ENCODE measurements around the gene GLYR1. TPM values are rescaled to one million over a fixed set of nuclear protein-coding genes. Genes with fewer than 3 reads are reported as not detected.

The GLYR1 gene
- total RNA-seq, 1 experiment from 2014 or later: 111 TPM

DNA sequence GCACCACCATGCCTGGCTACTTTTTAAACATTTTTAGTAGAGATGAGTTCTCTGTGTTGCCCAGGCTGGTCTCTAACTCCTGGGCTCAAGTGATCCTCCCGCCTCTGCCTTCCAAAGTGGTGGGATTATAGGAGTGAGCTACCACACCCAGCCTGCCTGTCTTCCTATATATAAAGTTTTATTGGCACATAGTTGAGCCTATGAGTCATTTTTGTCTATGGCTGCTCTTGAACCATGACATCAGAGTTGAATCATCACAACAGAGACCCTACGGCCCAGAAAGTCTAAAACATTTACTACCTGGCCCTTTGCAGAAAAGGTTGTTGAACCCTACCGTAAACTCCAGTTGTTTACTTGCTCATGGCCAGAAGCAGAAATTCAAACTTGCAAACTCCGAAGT is 66.9 kb downstream of the GLYR1 start:
- no peak overlapping the region for H3K27ac ChIP-seq (ENCODE audit: low read length)
- 0 out of 2 replicates have a peak, but pooled peaks cover 3% of the 10 kb centered on the region for H3K4me1 ChIP-seq (ENCODE audit: control insufficient read depth, insufficient read depth, low read length)
- POLR2A ChIA-PET: no interaction called here
- CTCF ChIA-PET: no interaction called here
- intact Hi-C loops (cut with micrococcal nuclease; ENCODE audit: unreplicated experiment) (no loop called here), in situ Hi-C loops (cut with HindIII; ENCODE audit: low pct_unique_long_range_greater_than_20kb, low sequenced_read_pairs) (no loop called here)
- H3K4me3 ChIP-seq (ENCODE audit: low read depth in 2 of 2, low read length in 2 of 2): no peak overlapping the region
- H3K9me3 ChIP-seq (ENCODE audit: control insufficient read depth, insufficient read depth, low read depth, low read length): no peaks in the 10 kb centered on the region
- ATAC-seq (no peak), DNase-seq (ENCODE audit: low read depth, low spot score) (no peak)
- H3K27me3 ChIP-seq (ENCODE audit: control insufficient read depth, insufficient read depth, low read length): no peaks in the 10 kb centered on the region
- no peaks in the 10 kb centered on the region for H3K36me3 ChIP-seq (ENCODE audit: control insufficient read depth, insufficient read depth, low read length)
- TF ChIP-seq, protein P1, sequence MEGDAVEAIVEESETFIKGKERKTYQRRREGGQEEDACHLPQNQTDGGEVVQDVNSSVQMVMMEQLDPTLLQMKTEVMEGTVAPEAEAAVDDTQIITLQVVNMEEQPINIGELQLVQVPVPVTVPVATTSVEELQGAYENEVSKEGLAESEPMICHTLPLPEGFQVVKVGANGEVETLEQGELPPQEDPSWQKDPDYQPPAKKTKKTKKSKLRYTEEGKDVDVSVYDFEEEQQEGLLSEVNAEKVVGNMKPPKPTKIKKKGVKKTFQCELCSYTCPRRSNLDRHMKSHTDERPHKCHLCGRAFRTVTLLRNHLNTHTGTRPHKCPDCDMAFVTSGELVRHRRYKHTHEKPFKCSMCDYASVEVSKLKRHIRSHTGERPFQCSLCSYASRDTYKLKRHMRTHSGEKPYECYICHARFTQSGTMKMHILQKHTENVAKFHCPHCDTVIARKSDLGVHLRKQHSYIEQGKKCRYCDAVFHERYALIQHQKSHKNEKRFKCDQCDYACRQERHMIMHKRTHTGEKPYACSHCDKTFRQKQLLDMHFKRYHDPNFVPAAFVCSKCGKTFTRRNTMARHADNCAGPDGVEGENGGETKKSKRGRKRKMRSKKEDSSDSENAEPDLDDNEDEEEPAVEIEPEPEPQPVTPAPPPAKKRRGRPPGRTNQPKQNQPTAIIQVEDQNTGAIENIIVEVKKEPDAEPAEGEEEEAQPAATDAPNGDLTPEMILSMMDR (IDR thresholded peaks at IDR 0.05): no peak
- TF ChIP-seq, protein P2, sequence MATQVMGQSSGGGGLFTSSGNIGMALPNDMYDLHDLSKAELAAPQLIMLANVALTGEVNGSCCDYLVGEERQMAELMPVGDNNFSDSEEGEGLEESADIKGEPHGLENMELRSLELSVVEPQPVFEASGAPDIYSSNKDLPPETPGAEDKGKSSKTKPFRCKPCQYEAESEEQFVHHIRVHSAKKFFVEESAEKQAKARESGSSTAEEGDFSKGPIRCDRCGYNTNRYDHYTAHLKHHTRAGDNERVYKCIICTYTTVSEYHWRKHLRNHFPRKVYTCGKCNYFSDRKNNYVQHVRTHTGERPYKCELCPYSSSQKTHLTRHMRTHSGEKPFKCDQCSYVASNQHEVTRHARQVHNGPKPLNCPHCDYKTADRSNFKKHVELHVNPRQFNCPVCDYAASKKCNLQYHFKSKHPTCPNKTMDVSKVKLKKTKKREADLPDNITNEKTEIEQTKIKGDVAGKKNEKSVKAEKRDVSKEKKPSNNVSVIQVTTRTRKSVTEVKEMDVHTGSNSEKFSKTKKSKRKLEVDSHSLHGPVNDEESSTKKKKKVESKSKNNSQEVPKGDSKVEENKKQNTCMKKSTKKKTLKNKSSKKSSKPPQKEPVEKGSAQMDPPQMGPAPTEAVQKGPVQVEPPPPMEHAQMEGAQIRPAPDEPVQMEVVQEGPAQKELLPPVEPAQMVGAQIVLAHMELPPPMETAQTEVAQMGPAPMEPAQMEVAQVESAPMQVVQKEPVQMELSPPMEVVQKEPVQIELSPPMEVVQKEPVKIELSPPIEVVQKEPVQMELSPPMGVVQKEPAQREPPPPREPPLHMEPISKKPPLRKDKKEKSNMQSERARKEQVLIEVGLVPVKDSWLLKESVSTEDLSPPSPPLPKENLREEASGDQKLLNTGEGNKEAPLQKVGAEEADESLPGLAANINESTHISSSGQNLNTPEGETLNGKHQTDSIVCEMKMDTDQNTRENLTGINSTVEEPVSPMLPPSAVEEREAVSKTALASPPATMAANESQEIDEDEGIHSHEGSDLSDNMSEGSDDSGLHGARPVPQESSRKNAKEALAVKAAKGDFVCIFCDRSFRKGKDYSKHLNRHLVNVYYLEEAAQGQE (IDR thresholded peaks at IDR 0.05; ENCODE audit: insufficient read depth in 1 of 2, low read depth in 2 of 2, low read length in 1 of 2): no peak
- TF ChIP-seq TCF7L2 (IDR thresholded peaks at IDR 0.05; ENCODE audit: low read depth, low read length) (no peak), POLR2AphosphoS5 (IDR thresholded peaks at IDR 0.05; ENCODE audit: low read depth, low read length) (no peak), SIN3A (IDR thresholded peaks at IDR 0.05; ENCODE audit: borderline replicate concordance, insufficient read depth, low read depth, low read length) (no peak)
- BruUV-seq (replicated peaks): no TSS peak

DNA sequence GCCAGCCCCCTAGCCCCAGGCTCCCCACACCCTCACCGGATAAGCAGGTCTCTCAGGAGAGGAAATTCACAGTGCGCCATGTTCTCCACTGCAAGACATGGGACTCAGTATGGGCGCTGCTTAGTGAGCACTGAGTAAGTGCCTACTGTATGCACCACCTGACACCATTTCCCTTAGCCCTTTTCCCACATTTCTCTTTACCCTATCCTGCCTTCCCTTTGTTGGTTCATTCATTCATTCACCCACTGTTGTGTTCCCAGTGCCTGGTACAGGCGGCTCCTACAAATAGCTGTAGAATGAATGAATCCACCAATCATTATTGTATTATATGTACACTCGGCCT is 69.1 kb downstream of the GLYR1 start:
- ATAC-seq: no peak
- in situ Hi-C loops (cut with HindIII; ENCODE audit: low pct_unique_long_range_greater_than_20kb, low sequenced_read_pairs) (no loop called here), intact Hi-C loops (cut with micrococcal nuclease; ENCODE audit: unreplicated experiment) (no loop called here)
- POLR2A ChIA-PET: no interaction called here
- DNase-seq (ENCODE audit: low read depth, low spot score): no peak
- Histone ChIP-seq H3K4me1 (ENCODE audit: control insufficient read depth, insufficient read depth, low read length) (0 out of 2 replicates have a peak, but pooled peaks cover 3% of the 10 kb centered on the region), H3K9me3 (ENCODE audit: control insufficient read depth, insufficient read depth, low read depth, low read length) (no peaks in the 10 kb centered on the region), H3K36me3 (ENCODE audit: control insufficient read depth, insufficient read depth, low read length) (no peaks in the 10 kb centered on the region), H3K4me3 (ENCODE audit: low read depth in 2 of 2, low read length in 2 of 2) (no peak overlapping the region), H3K27me3 (ENCODE audit: control insufficient read depth, insufficient read depth, low read length) (no peaks in the 10 kb centered on the region), H3K27ac (ENCODE audit: low read length) (no peak overlapping the region)
- BruUV-seq (replicated peaks): no TSS peak
- TF ChIP-seq POLR2AphosphoS5 (IDR thresholded peaks at IDR 0.05; ENCODE audit: low read depth, low read length) (no peak), TCF7L2 (IDR thresholded peaks at IDR 0.05; ENCODE audit: low read depth, low read length) (no peak), SIN3A (IDR thresholded peaks at IDR 0.05; ENCODE audit: borderline replicate concordance, insufficient read depth, low read depth, low read length) (no peak)
- TF ChIP-seq, protein P1 (IDR thresholded peaks at IDR 0.05): no peak
- TF ChIP-seq, protein P2 (IDR thresholded peaks at IDR 0.05; ENCODE audit: insufficient read depth in 1 of 2, low read depth in 2 of 2, low read length in 1 of 2): no peak
- CTCF ChIA-PET: no interaction called here
